H1 (cell line): ENCODE results near the gene PDE1C. TPM values are rescaled to one million over a fixed set of nuclear protein-coding genes. Genes with fewer than 3 reads are reported as not detected.

Source experiments
- CTCF ChIA-PET: fragments of 300-600 bp; sonication (Branson Sonifier 250); formaldehyde crosslinking; loops from one replicate; lab custom pipeline; 2021; ENCODE audit not compliant: partially characterized antibody; lab: Charles Lee
- POLR2A ChIA-PET: fragments of 300-600 bp; sonication (Branson Sonifier 250); formaldehyde crosslinking; loops from one replicate; lab custom pipeline; 2021; ENCODE audit warnings: inconsistent platforms; ENCODE audit not compliant: partially characterized antibody; lab: Charles Lee
- DNase-seq, 2 experiments: peaks; one replicate each; pipeline versions ENCODE4 v3.0.0 to v3.0.0-alpha.2; 2010 to 2022; ENCODE audit warnings: low spot score in 2 of 2, low read depth in 1 of 2, mixed read lengths in 1 of 2
- FAIRE-seq: peaks from 2 replicates; lab custom pipeline; 2011; peaks lifted over from hg19 to GRCh38; lab: Jason Lieb, UNC
- H2AFZ ChIP-seq: 2 replicates; pipeline ENCODE4 v1.8.1; 2012; ENCODE audit warnings: low read length, inconsistent platforms
- H2AK5ac ChIP-seq: 2 replicates; pipeline ENCODE4 v1.6.1; 2013; ENCODE audit warnings: low read depth, low read length
- H2BK120ac ChIP-seq: replicated peaks from 2 replicates; pipeline ENCODE3; 2013; ENCODE audit warnings: low read depth, low read length, inconsistent platforms
- H2BK12ac ChIP-seq: 2 replicates; pipeline ENCODE4 v1.6.1; 2013; ENCODE audit warnings: low read depth, low read length
- H2BK15ac ChIP-seq: 2 replicates; pipeline ENCODE4 v1.6.1; 2013; ENCODE audit warnings: low read length
- H2BK20ac ChIP-seq: 2 replicates; pipeline ENCODE4 v1.6.1; 2013; ENCODE audit warnings: low read length
- H2BK5ac ChIP-seq: 2 replicates; pipeline ENCODE4 v1.6.1; 2013; ENCODE audit warnings: low read depth, low read length
- H3K14ac ChIP-seq: 2 replicates; pipeline ENCODE4 v1.6.1; 2013; ENCODE audit warnings: inconsistent platforms; ENCODE audit not compliant: insufficient read length
- H3K18ac ChIP-seq: 2 replicates; pipeline ENCODE4 v1.6.1; 2013; ENCODE audit warnings: low read length; ENCODE audit errors: extremely low read depth
- H3K23ac ChIP-seq: 2 replicates; pipeline ENCODE4 v1.6.1; 2013; ENCODE audit warnings: inconsistent platforms; ENCODE audit not compliant: insufficient read length
- H3K23me2 ChIP-seq: 2 replicates; pipeline ENCODE4 v1.6.1; 2013; ENCODE audit warnings: low read depth, low read length
- H3K27ac ChIP-seq: 2 replicates; pipeline ENCODE4 v1.6.1; 2011; ENCODE audit warnings: low read depth, low read length, inconsistent platforms
- H3K27me3 ChIP-seq, 4 experiments: replicated peaks in 1 of 4; 1 replicate in 1 of 4; 2 replicates in 3 of 4; pipeline versions ENCODE4 v1.6.1 to v1.8.1; 2011 to 2013; ENCODE audit warnings: low read length in 3 of 4, mild to moderate bottlenecking in 3 of 4, inconsistent platforms in 2 of 4, mixed read lengths in 2 of 4, moderate library complexity in 1 of 4; ENCODE audit not compliant: control insufficient read depth in 3 of 4, insufficient read depth in 3 of 4; ENCODE audit errors: extremely low read depth in 1 of 4
- H3K36me3 ChIP-seq, 4 experiments: 2 replicates each; pipeline versions ENCODE4 v1.6.1 to v1.8.1; 2011 to 2013; ENCODE audit warnings: mild to moderate bottlenecking in 4 of 4, low read length in 3 of 4, moderate library complexity in 2 of 4, control low read depth in 1 of 4, inconsistent platforms in 1 of 4; ENCODE audit not compliant: insufficient read depth in 4 of 4, control insufficient read depth in 2 of 4
- H3K4ac ChIP-seq: replicated peaks from 2 replicates; pipeline ENCODE3; 2013; ENCODE audit warnings: low read length, low read depth, mixed read lengths, inconsistent platforms; ENCODE audit not compliant: insufficient read length
- H3K4me1 ChIP-seq, 4 experiments: replicated peaks in 1 of 4; 1 replicate in 1 of 4; 2 replicates in 3 of 4; pipeline versions ENCODE4 v1.6.1 to v1.8.1; 2011 to 2013; ENCODE audit warnings: low read length in 3 of 4, inconsistent platforms in 2 of 4, mixed read lengths in 1 of 4; ENCODE audit not compliant: insufficient read depth in 4 of 4, control insufficient read depth in 3 of 4
- H3K4me2 ChIP-seq, 2 experiments: 2 replicates each; pipeline versions ENCODE4 v1.6.1 to v1.8.1; 2011 to 2013; ENCODE audit warnings: low read depth in 2 of 2, low read length in 2 of 2, control low read depth in 1 of 2, inconsistent platforms in 1 of 2, mild to moderate bottlenecking in 1 of 2; ENCODE audit not compliant: insufficient read depth in 1 of 2
- H3K4me3 ChIP-seq, 4 experiments: fragments of 200-600, 300-600 bp in 1 of 4; sonication (generic), shearing (Covaris generic), sonication (Bioruptor Twin) in 1 of 4; 2 replicates each; pipeline versions ENCODE4 v1.5.1 to v1.8.1; 2011 to 2016; ENCODE audit warnings: low read length in 4 of 4, low read depth in 3 of 4, control low read depth in 2 of 4, inconsistent platforms in 2 of 4, mild to moderate bottlenecking in 2 of 4, mixed read lengths in 1 of 4, moderate library complexity in 1 of 4; ENCODE audit not compliant: insufficient read depth in 2 of 4; ENCODE audit errors: extremely low read depth in 1 of 4
- H3K56ac ChIP-seq: replicated peaks from 2 replicates; pipeline ENCODE3; 2013; ENCODE audit warnings: low read depth, mild to moderate bottlenecking, mixed read lengths, low read length, inconsistent platforms; ENCODE audit not compliant: insufficient read length
- H3K79me1 ChIP-seq: 2 replicates; pipeline ENCODE4 v1.6.1; 2013; ENCODE audit warnings: low read depth, low read length, control low read depth
- H3K79me2 ChIP-seq, 2 experiments: 2 replicates each; pipeline versions ENCODE4 v1.6.1 to v1.8.1; 2012 to 2013; ENCODE audit warnings: low read length in 2 of 2, mild to moderate bottlenecking in 2 of 2, inconsistent platforms in 1 of 2; ENCODE audit not compliant: insufficient read depth in 2 of 2, control insufficient read depth in 1 of 2
- H3K9ac ChIP-seq, 4 experiments: replicated peaks in 1 of 4; 1 replicate in 1 of 4; 2 replicates in 3 of 4; pipeline versions ENCODE4 v1.6.1 to v1.8.1; 2011 to 2013; ENCODE audit warnings: low read depth in 3 of 4, low read length in 3 of 4, control low read depth in 2 of 4, mild to moderate bottlenecking in 2 of 4, moderate library complexity in 2 of 4, inconsistent platforms in 1 of 4; ENCODE audit errors: extremely low read depth in 1 of 4
- H3K9me3 ChIP-seq, 2 experiments: 2 replicates each; pipeline versions ENCODE4 v1.6.1 to v1.8.1; 2012 to 2013; ENCODE audit warnings: mild to moderate bottlenecking in 2 of 2, moderate library complexity in 2 of 2, control low read depth in 1 of 2, inconsistent platforms in 1 of 2, low read depth in 1 of 2, low read length in 1 of 2, mixed read lengths in 1 of 2; ENCODE audit not compliant: insufficient read depth in 2 of 2
- H4K20me1 ChIP-seq, 2 experiments: replicated peaks in 1 of 2; 2 replicates each; pipeline versions ENCODE3 to v1.8.1; 2011 to 2013; ENCODE audit warnings: inconsistent platforms in 2 of 2, low read length in 2 of 2, mild to moderate bottlenecking in 1 of 2; ENCODE audit not compliant: insufficient read depth in 2 of 2, control insufficient read depth in 1 of 2
- H4K5ac ChIP-seq: 2 replicates; pipeline ENCODE4 v1.6.1; 2013; ENCODE audit warnings: low read length, low read depth, mixed read lengths, inconsistent platforms; ENCODE audit not compliant: insufficient read length
- H4K8ac ChIP-seq: 2 replicates; pipeline ENCODE4 v1.8.0; 2013; ENCODE audit warnings: mild to moderate bottlenecking, moderate library complexity, low read length, inconsistent platforms; ENCODE audit not compliant: insufficient read depth; ENCODE audit errors: extremely low read depth
- H4K91ac ChIP-seq: replicated peaks from 2 replicates; pipeline ENCODE3; 2013; ENCODE audit warnings: low read length, mixed read lengths, inconsistent platforms; ENCODE audit not compliant: insufficient read length
- ASH2L ChIP-seq: fragments of 200-600, 300-600 bp; sonication (generic); IDR thresholded peaks from one replicate; pipeline ENCODE4 v1.7.1; 2017; ENCODE audit warnings: low read length
- BRCA1 ChIP-seq: IDR thresholded peaks from 2 replicates; pipeline ENCODE4 v1.6.1; 2012; ENCODE audit warnings: low read depth, low read length, improper control_type of control experiment
- CHD1 ChIP-seq: IDR thresholded peaks from 2 replicates; pipeline ENCODE4 v1.6.1; 2012; ENCODE audit warnings: low read depth, low read length, improper control_type of control experiment
- FOSL1 ChIP-seq: IDR thresholded peaks from 2 replicates; pipeline ENCODE4 v1.6.1; 2011; ENCODE audit warnings: mild to moderate bottlenecking, low read depth, low read length, moderate library complexity; ENCODE audit not compliant: insufficient read depth
- JUN ChIP-seq: IDR thresholded peaks from 2 replicates; pipeline ENCODE4 v1.6.1; 2011; ENCODE audit warnings: low read depth, mild to moderate bottlenecking, improper control_type of control experiment, low read length
- JUND ChIP-seq: IDR thresholded peaks from 2 replicates; pipeline ENCODE4 v1.6.1; 2011; ENCODE audit warnings: mild to moderate bottlenecking, improper control_type of control experiment, low read length
- KDM4A ChIP-seq: IDR thresholded peaks from one replicate; pipeline ENCODE4 v1.7.1; 2012; ENCODE audit warnings: low read depth, mild to moderate bottlenecking, moderate library complexity, low read length, inconsistent platforms; ENCODE audit not compliant: severe bottlenecking
- NRF1 ChIP-seq: IDR thresholded peaks from 2 replicates; pipeline ENCODE4 v1.6.1; 2011; ENCODE audit warnings: mild to moderate bottlenecking, low read depth, low read length, improper control_type of control experiment
- POLR2A ChIP-seq, 2 experiments: IDR thresholded peaks; 1 replicate in 1 of 2; 2 replicates in 1 of 2; pipeline ENCODE4 v1.6.1; 2011; ENCODE audit warnings: low read depth in 2 of 2, low read length in 2 of 2, mild to moderate bottlenecking in 2 of 2; ENCODE audit errors: control extremely low read depth in 1 of 2
- SIX5 ChIP-seq: IDR thresholded peaks from 2 replicates; pipeline ENCODE4 v1.6.1; 2011; ENCODE audit warnings: mild to moderate bottlenecking, low read depth, low read length
- SRF ChIP-seq: IDR thresholded peaks from 2 replicates; pipeline ENCODE4 v1.6.1; 2011; ENCODE audit warnings: mild to moderate bottlenecking, low read depth, low read length, moderate library complexity
- SUZ12 ChIP-seq: fragments of 200-600 bp; sonication (generic); IDR thresholded peaks from 2 replicates; pipeline ENCODE4 v1.6.1; 2012; ENCODE audit warnings: mild to moderate bottlenecking, inconsistent platforms, low read length, moderate library complexity, mixed read lengths
- TCF12 ChIP-seq: IDR thresholded peaks from 2 replicates; pipeline ENCODE4 v1.6.1; 2011; ENCODE audit warnings: low read depth, mild to moderate bottlenecking, low read length
- polyA plus RNA-seq, 7 experiments: library from polyadenylated mRNA; depleted of rRNA in 3 of 7; stranded (reverse) in 5 of 7; unstranded in 2 of 7; fragments of >200 nt in 5 of 7; fragments of 200-250 nt in 2 of 7; gene quantifications; 1 replicate in 5 of 7; 2 replicates in 1 of 7; 4 replicates in 1 of 7; pipeline versions ENCODE4 v1.2.1 to v1.2.3, GENCODE V29; 2011 to 2013; ENCODE audit warnings: missing spikeins in 2 of 7, mixed read lengths in 2 of 7
- total RNA-seq: library from RNA; stranded (reverse); fragmentation: NEBNext Ultra II Directional; extraction: Animal tissue kit (Norgen Biotek cat#: 25700); gene quantifications from 2 replicates; pipeline ENCODE4 v1.2.1, GENCODE V29; 2021
- TF ChIP-seq, protein P1 (sequence below): IDR thresholded peaks from 2 replicates; pipeline ENCODE4 v1.6.1; 2011; ENCODE audit warnings: low read length, improper control_type of control experiment

PDE1C gene
- total and polyA plus RNA-seq, 2 of the 8 experiments (the other 6 are each of a cell fraction or from before 2014, with no cell fraction given), result 0.11 to 1.1 TPM

GRCh38 chr7:32116436-32116835, 46.2 kb upstream of the PDE1C start:
- H2BK15ac ChIP-seq, result no peak overlapping the region
- H4K20me1 ChIP-seq, result no peaks in the 10 kb centered on the region
- H3K79me2 ChIP-seq, result no peaks in the 10 kb centered on the region
- no peaks in the 10 kb centered on the region for H3K36me3 ChIP-seq
- no peak overlapping the region for H3K23ac ChIP-seq
- no peak overlapping the region for H3K4ac ChIP-seq
- no peaks in the 10 kb centered on the region for H3K27me3 ChIP-seq
- TF ChIP-seq SIX5 (no peak), CHD1 (no peak), BRCA1 (no peak), TCF12 (no peak), JUND (no peak), NRF1 (no peak), KDM4A (no peak), ASH2L (no peak), SUZ12 (no peak), JUN (no peak), SRF (no peak), POLR2A (IDR thresholded peaks at IDR 0.05; ENCODE audit: control extremely low read depth in 1 of 2, low read depth in 2 of 2, low read length in 2 of 2) (no peak), FOSL1 (no peak)
- TF ChIP-seq, protein P1, sequence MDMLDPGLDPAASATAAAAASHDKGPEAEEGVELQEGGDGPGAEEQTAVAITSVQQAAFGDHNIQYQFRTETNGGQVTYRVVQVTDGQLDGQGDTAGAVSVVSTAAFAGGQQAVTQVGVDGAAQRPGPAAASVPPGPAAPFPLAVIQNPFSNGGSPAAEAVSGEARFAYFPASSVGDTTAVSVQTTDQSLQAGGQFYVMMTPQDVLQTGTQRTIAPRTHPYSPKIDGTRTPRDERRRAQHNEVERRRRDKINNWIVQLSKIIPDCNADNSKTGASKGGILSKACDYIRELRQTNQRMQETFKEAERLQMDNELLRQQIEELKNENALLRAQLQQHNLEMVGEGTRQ, result no peak
- H3K4me2 ChIP-seq, result no peak overlapping the region
- no peak overlapping the region for H2BK20ac ChIP-seq
- no peak overlapping the region for H3K27ac ChIP-seq
- CTCF ChIA-PET, result interaction anchor here (0.6 to 1.4 kb wide), 4 partner anchors 48 to 91 kb away, joined by 3 read pairs; no protein-coding TSS in a partner anchor
- no peak overlapping the region for H3K4me3 ChIP-seq
- no peak overlapping the region for H3K56ac ChIP-seq
- FAIRE-seq (no peak), DNase-seq (no peak)
- H3K4me1 ChIP-seq, result peaks cover 1 to 6% (median 4%) of the 10 kb centered on the region in 4 experiments; a peak in 5 of 7 replicates
- no peak overlapping the region for H4K91ac ChIP-seq
- no peak overlapping the region for H2BK5ac ChIP-seq
- no peak overlapping the region for H3K18ac ChIP-seq
- H3K9me3 ChIP-seq, result peaks cover 2% of the 10 kb centered on the region in 2 experiments; a peak in 1 of 4 replicates
- no peak overlapping the region for H2AFZ ChIP-seq
- H3K9ac ChIP-seq, result no peak overlapping the region
- H3K79me1 ChIP-seq, result no peaks in the 10 kb centered on the region
- H2BK12ac ChIP-seq, result no peak overlapping the region
- H2AK5ac ChIP-seq, result no peak overlapping the region
- H4K5ac ChIP-seq, result no peak overlapping the region
- H2BK120ac ChIP-seq, result no peak overlapping the region
- POLR2A ChIA-PET, result no interaction called here
- no peaks in the 10 kb centered on the region for H3K23me2 ChIP-seq
- no peak overlapping the region for H4K8ac ChIP-seq
- no peak overlapping the region for H3K14ac ChIP-seq
